ENCODE measurements around the gene HRH1.
"Not testable (repeated sequence)": the region's sequence is repeated elsewhere in the genome, so short reads cannot be mapped to it uniquely, and the experiment has no call there.

HRH1 gene

DNA sequence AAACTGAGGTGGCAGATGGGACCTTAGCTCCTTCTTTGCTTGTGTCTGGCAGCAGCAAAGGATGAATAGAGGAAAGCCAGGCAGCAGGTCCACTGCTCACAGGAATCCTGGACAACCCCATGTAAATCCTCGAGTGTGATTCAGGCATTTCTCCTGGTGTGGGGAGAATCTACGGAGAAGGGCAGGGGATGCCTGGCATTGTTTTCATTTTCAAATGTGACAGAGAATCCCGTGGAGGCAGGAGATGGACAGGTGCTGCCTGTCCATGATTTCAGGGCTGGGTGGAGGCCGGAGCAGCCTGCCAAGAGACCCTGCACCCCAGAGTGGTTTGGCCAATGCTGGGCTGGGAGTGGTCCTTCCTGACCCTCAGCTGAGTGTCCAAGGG is 1.7 kb downstream of the HRH1 start:
- H3K27ac ChIP-seq, result no peak overlapping the region
- TF ChIP-seq ZFX (IDR thresholded peaks at IDR 0.05; ENCODE audit: borderline replicate concordance), result no peak
- TF ChIP-seq CTCF (IDR thresholded peaks at IDR 0.05), result no peak

DNA sequence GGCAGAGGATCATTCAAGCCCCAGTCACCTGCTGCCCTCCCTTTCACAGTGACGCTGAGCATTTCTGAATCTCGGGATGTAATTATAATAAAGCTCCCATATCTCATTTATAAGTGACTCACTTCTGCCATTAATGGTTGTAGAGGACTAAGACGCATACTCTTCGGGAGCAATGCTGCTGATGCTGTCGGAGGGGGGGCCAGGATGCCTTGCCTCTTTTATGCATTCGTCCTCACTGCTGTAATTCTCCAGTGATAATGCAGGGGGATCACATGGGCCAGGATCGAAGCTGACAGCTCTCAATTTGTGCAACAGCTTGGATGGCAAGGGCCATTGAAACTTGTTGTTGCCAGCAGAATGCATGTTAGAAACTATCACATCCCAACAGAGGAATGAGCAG is 3.1 kb downstream of the HRH1 start:
- TF ChIP-seq CTCF (IDR thresholded peaks at IDR 0.05) (no peak), ZFX (IDR thresholded peaks at IDR 0.05; ENCODE audit: borderline replicate concordance) (no peak)
- no peak overlapping the region for H3K27ac ChIP-seq

DNA sequence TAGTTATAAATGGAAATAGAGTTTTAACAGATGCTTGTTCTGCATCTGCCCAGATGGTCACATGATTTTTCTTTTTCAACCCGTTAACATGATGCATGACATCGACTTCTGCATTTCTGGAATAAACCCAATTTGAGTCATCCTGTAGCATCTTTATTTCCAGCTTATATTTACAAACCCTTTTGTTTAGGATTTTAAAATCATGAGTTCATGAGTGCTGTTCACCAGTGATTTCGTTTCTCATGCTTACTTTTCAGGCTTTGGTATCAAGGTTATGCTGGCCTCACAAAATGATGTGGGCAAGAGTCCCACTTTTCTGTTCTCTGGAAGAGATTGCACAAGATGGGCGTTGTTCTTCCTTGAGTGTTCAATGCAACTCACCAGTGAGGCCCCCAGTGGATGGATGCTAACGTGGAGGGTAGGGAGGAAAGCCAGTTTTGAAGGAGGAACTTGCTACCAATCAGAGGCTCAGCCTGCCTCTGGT is 5.2 kb downstream of the HRH1 start:
- TF ChIP-seq ZFX (IDR thresholded peaks at IDR 0.05; ENCODE audit: borderline replicate concordance), result no peak
- TF ChIP-seq CTCF (IDR thresholded peaks at IDR 0.05), result no peak

GRCh38 chr3:11161666-11162065 is 7.4 kb downstream of the HRH1 start:
- TF ChIP-seq CTCF (IDR thresholded peaks at IDR 0.05) (no peak), ZFX (IDR thresholded peaks at IDR 0.05; ENCODE audit: borderline replicate concordance) (no peak)
- no peak overlapping the region for H3K27ac ChIP-seq

More for the DNA sequence above, 5.2 kb downstream of the HRH1 start:
- no peak overlapping the region for H3K27ac ChIP-seq

GRCh38 chr3:11162401-11163345 is 8.4 kb downstream of the HRH1 start:
- TF ChIP-seq CTCF (IDR thresholded peaks at IDR 0.05) (no peak), ZFX (IDR thresholded peaks at IDR 0.05; ENCODE audit: borderline replicate concordance) (no peak)
- H3K27ac ChIP-seq, result no peak overlapping the region

DNA sequence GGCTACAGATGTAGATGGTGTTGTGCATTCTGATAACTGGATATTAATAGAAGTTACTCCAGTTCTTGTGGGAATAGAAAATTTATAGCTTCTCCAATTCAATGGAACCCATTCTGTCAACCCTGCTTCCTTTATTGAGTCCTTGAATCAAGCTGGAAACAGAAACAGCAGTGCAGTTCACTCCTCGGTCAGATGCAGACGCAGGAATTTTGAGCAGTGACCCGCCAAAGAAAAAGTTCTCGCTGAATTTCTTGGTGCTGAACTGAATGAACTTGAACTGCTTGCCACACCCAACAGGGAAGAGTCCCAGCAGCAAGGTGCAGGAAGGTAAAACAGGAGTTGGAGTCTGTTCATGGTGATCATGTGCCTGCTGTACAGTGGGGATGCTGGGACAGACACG is 10.3 kb downstream of the HRH1 start:
- no peak for TF ChIP-seq ZFX (IDR thresholded peaks at IDR 0.05; ENCODE audit: borderline replicate concordance)
- TF ChIP-seq CTCF (IDR thresholded peaks at IDR 0.05), result no peak
- no peak overlapping the region for H3K27ac ChIP-seq

GRCh38 chr3:11165476-11165875 is 11.2 kb downstream of the HRH1 start:
- TF ChIP-seq CTCF (IDR thresholded peaks at IDR 0.05) (no peak), ZFX (IDR thresholded peaks at IDR 0.05; ENCODE audit: borderline replicate concordance) (no peak)

DNA sequence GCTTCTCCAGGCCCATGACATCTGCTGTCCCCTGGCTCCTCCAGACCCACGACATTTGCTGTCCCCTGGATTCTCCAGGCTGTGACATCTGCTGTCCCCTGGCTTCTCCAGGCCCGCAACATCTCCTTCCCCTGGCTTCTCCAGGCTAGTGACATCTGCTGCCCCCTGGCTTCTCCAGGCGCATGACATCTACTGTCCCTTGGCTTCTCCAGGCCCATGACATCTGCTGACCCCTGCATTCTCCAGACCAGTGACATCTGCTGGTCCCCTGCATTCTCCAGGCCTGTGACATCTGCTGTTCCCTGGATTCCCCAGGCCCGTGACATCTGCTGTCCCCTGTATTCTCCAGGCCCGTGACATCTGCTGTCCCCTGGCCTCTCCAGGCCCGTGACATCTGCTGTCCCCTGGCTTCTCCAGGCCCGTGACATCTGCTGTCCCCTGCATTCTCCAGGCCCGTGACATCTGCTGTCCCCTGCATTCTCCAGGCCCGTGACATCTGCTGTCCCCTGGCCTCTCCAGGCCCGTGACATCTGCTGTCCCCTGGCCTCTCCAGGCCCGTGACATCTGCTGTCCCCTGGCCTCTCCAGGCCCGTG is 12.6 kb downstream of the HRH1 start:
- not testable (repeated sequence) for H3K27ac ChIP-seq

More at GRCh38 chr3:11165476-11165875, 11.2 kb downstream of the HRH1 start:
- no peak overlapping the region for H3K27ac ChIP-seq
